Stomach (tissue), 9 donors: ENCODE data around the gene IPO11. TPM values are rescaled to one million over a fixed set of nuclear protein-coding genes. Genes with fewer than 3 reads are reported as not detected.

Experiments
- DNase-seq, 2 donors: peaks; one replicate each; pipeline versions ENCODE4 v3.0.0 to v3.0.0-alpha.2; 2013 to 2019
- H3K27ac ChIP-seq, 5 donors: fragments of 200-600 bp in 4 of 5; sonication (generic) in 4 of 5; one replicate each; pipeline ENCODE4 v1.5.1; 2013 to 2019; ENCODE audit warnings: mild to moderate bottlenecking in 1 of 5, moderate library complexity in 1 of 5
- H3K27me3 ChIP-seq, 3 donors: fragments of 200-600 bp; sonication (generic); one replicate each; pipeline ENCODE4 v1.5.1; 2017 to 2019; ENCODE audit warnings: mixed run types in 1 of 3
- H3K36me3 ChIP-seq, 4 donors: fragments of 200-600 bp; sonication (generic); 1 replicate in 3 of 4; 2 replicates in 1 of 4; pipeline ENCODE4 v1.5.1; 2016 to 2019
- H3K4me1 ChIP-seq, 4 donors: fragments of 200-600 bp; sonication (generic); one replicate each; pipeline ENCODE4 v1.5.1; 2016 to 2019
- H3K4me3 ChIP-seq, 4 donors: fragments of 200-600 bp; sonication (generic) in 3 of 4; one replicate each; pipeline ENCODE4 v1.5.1; 2016 to 2019; ENCODE audit warnings: mild to moderate bottlenecking in 1 of 4
- H3K9me3 ChIP-seq, 4 donors: fragments of 200-600 bp; sonication (generic); one replicate each; pipeline ENCODE4 v1.5.1; 2016 to 2019
- EP300 ChIP-seq: sonication (generic); formaldehyde crosslinking; IDR thresholded peaks from one replicate; pipeline ENCODE4 v1.6.1; 2017; ENCODE audit warnings: antibody characterized with exemption
- POLR2A ChIP-seq, 4 donors: fragments of 450-650 bp; IDR thresholded peaks; one replicate each; pipeline ENCODE4 v1.6.1; 2016; ENCODE audit warnings: antibody characterized with exemption in 4 of 4, control low read depth in 2 of 4, mild to moderate bottlenecking in 1 of 4, moderate library complexity in 1 of 4
- POLR2AphosphoS5 ChIP-seq, 3 donors: sonication (generic); formaldehyde crosslinking; IDR thresholded peaks; one replicate each; pipeline ENCODE4 v1.6.1; 2016; ENCODE audit warnings: antibody characterized with exemption in 3 of 3
- WGBS, 5 donors: extraction: QIAGEN DNeasy Blood & Tissue Kit in 3 of 5; methylation state at CpG; one replicate each; pipeline versions ENCODE4 v1.1.5 to v1.1.7; 2013 to 2018; 5-methylcytosine and 5-hydroxymethylcytosine counted together
- intact Hi-C: fragments of 100-400 bp; cut with DNase I; formaldehyde crosslinking; loops from one replicate; pipeline ENCODE4 v1.15.1; 2023; ENCODE audit warnings: low total_unique reads
- polyA plus RNA-seq, 3 donors: library from polyadenylated mRNA; stranded (reverse); fragments of 200-250 nt; gene quantifications; one replicate each; pipeline ENCODE4 v1.2.3, GENCODE V29; 2013
- total RNA-seq, 5 donors: library from RNA; depleted of rRNA; stranded (reverse); fragments of >200 nt; gene quantifications; one replicate each; pipeline versions ENCODE4 v1.1.0 to v1.2.3, GENCODE V29; 2014 to 2016
- TF ChIP-seq, protein P1 (sequence below), 7 experiments: fragments of 450-650 bp in 4 of 7; fragments of 200-600 bp in 3 of 7; sonication (generic) in 3 of 7; IDR thresholded peaks; one replicate each; pipeline ENCODE4 v1.5.1; 2016 to 2019; ENCODE audit warnings: antibody characterized with exemption in 7 of 7, control low read depth in 2 of 7, mild to moderate bottlenecking in 1 of 7
- donor health status: healthy with polysubstance abuse.
- donor health status: Bipolar disorder and iron deficiency.
- donor health status: healthy.

IPO11 gene
- total and polyA plus RNA-seq, 8 donors: 8.0 to 37.5 (median 9.8) TPM

DNA sequence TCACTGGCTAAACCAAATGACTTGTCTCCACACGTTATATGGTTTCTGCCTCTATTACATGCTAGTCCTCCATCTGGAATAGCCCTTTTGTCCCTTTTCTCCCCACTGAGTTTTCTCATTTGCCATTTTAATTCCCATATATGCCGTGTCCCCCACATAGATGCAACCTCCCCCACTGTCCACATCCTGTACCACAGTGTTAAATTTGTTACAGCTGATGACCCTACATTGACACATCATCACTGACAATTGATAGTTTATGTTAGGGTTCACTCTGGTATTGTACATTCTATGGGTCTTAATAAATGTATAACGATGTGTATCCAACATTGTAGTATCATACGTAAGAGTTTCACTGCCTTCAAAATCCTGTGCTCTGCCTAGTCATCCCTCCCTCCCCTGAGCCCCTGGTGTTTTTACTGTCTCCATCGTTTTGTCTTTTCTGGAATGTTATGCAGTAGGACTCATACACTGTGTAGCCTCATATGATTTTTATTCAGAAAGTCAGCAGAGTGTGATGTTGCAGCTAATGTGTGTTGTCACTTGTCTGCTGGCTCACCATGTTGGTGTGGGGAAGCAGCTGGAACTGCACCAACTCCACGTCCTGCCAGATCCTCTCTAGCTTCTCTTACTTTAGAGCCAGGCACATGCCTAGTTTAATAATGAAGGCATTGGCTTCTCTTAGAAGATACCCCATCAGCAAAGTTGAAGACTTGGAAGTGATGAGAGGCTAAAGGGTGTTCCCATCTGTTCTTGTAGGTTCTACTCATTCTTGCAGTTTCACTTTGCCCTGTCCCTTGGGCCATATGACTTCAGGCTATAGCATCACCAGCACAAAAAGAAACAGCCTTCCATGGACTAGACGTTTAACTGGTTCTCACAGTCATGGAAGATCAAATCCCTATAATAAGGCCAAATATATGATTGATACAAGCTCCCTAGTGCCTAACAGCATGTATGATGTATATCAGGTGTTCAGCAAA, 196.3 kb downstream of the IPO11 start:
- Histone ChIP-seq H3K9me3 (no peaks in the 10 kb centered on the region), H3K4me3 (no peak overlapping the region), H3K4me1 (no peaks in the 10 kb centered on the region), H3K36me3 (peaks cover 0 to 26% (median 21%) of the 10 kb centered on the region in 4 donors), H3K27me3 (no peaks in the 10 kb centered on the region), H3K27ac (no peak overlapping the region)
- intact Hi-C loops: no loop called here
- TF ChIP-seq POLR2AphosphoS5 (IDR thresholded peaks at IDR 0.05) (no peak), EP300 (no peak), POLR2A (IDR thresholded peaks at IDR 0.05) (no peak)
- TF ChIP-seq, protein P1, sequence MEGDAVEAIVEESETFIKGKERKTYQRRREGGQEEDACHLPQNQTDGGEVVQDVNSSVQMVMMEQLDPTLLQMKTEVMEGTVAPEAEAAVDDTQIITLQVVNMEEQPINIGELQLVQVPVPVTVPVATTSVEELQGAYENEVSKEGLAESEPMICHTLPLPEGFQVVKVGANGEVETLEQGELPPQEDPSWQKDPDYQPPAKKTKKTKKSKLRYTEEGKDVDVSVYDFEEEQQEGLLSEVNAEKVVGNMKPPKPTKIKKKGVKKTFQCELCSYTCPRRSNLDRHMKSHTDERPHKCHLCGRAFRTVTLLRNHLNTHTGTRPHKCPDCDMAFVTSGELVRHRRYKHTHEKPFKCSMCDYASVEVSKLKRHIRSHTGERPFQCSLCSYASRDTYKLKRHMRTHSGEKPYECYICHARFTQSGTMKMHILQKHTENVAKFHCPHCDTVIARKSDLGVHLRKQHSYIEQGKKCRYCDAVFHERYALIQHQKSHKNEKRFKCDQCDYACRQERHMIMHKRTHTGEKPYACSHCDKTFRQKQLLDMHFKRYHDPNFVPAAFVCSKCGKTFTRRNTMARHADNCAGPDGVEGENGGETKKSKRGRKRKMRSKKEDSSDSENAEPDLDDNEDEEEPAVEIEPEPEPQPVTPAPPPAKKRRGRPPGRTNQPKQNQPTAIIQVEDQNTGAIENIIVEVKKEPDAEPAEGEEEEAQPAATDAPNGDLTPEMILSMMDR (IDR thresholded peaks at IDR 0.05): no peak
- DNase-seq: no peak
- 93 to 96% (median 94%) methylated on average over 7 of the region's 7 CpGs for WGBS, 5 donors

DNA sequence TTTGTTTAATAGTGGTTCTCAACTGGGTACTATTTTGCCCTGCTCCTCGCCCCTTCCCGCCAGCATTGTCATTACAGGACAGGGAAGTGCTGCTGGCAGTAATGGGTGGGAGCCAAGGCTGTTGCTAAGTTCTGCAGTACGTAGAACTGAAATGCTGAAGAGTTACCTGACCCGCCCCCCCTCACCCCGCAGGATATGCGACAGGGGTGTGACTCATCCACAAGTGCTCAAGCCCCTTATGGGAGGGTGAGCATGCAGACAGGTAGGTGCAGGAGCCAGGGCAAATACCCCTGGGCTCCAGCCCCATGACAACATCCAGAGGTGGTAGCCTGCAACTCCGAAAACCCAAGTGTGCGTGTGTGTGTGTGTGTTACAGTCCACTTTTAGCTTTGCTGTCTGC, 201.8 kb downstream of the IPO11 start:
- WGBS, 5 donors: 91 to 99% (median 99%) methylated on average over 8 of the region's 8 CpGs
- H3K27me3 ChIP-seq: no peaks in the 10 kb centered on the region
- no peak overlapping the region for H3K27ac ChIP-seq
- H3K9me3 ChIP-seq: no peaks in the 10 kb centered on the region
- no peak for DNase-seq
- no peak for TF ChIP-seq EP300
- peaks cover 0 to 16% (median 9%) of the 10 kb centered on the region in 4 donors for H3K36me3 ChIP-seq
- no peak overlapping the region for H3K4me3 ChIP-seq
- intact Hi-C loops: no loop called here
- H3K4me1 ChIP-seq: no peaks in the 10 kb centered on the region

DNA sequence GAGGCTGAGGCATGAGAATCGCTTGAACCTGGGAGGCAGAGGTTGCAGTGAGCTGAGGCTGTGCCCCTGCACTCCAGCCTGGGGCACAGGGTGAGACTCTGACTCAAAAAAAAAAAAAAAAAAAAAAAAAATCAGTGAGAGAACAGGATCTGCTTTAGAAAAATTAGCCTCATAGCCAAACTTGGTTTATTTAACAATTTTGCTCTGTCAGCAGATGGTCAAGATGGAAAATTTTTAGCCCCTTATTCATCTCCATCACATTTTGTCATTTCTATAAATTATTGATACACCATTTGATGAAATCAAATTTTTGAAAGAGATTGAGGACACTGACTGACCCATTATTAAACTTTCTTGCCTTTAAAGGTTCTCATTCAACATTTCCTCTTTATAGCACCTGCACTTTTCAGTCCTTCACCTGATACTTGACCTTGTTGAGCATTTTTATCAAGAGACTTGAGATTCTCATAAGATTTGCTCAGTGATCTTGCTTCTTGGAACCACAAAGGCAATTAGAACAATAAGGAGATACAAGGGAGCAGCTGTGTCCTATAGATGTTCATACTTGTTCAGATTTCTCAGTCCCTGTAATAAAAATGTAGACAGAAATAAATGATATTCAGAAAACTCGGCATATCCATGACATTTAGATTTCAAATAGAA, 204.2 kb downstream of the IPO11 start:
- H3K4me3 ChIP-seq: no peak overlapping the region
- H3K9me3 ChIP-seq: no peaks in the 10 kb centered on the region
- H3K4me1 ChIP-seq: no peaks in the 10 kb centered on the region
- H3K36me3 ChIP-seq: peaks cover 0 to 11% (median 3%) of the 10 kb centered on the region in 4 donors
- no peak for TF ChIP-seq POLR2A (IDR thresholded peaks at IDR 0.05)
- no peak for TF ChIP-seq POLR2AphosphoS5 (IDR thresholded peaks at IDR 0.05)
- no peak for TF ChIP-seq EP300
- TF ChIP-seq, protein P1 (IDR thresholded peaks at IDR 0.05): no peak
- no peak for DNase-seq
- no peaks in the 10 kb centered on the region for H3K27me3 ChIP-seq
- intact Hi-C loops: no loop called here
- no peak overlapping the region for H3K27ac ChIP-seq
- WGBS, 5 donors: 92 to 99% (median 98%) methylated on average over 2 of the region's 2 CpGs

DNA sequence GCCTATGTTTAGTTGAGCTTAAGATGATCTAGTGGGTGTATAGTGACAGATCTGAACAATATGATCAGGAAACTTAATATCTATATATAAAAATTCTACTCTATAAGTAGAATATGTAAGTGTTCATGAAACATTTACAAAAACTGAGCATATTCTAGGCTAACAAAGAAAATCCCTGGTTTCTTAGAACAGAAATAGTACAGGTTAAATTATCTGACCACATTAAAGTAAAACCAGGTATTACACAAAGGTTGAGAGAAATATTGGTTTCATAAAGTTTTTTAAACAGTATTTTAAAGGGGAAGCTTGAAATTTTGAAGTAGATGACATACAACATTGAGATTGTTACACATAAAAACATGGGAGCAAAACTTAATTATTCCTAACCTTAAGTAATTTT, 205.4 kb downstream of the IPO11 start:
- H3K4me1 ChIP-seq: no peaks in the 10 kb centered on the region
- no peaks in the 10 kb centered on the region for H3K27me3 ChIP-seq
- H3K27ac ChIP-seq: no peak overlapping the region
- no peak for TF ChIP-seq EP300
- TF ChIP-seq POLR2A (IDR thresholded peaks at IDR 0.05): no peak
- TF ChIP-seq, protein P1 (IDR thresholded peaks at IDR 0.05): no peak
- no peak for TF ChIP-seq POLR2AphosphoS5 (IDR thresholded peaks at IDR 0.05)
- H3K4me3 ChIP-seq: no peak overlapping the region
- intact Hi-C loops: no loop called here
- H3K36me3 ChIP-seq: peaks cover 0 to 11% (median 3%) of the 10 kb centered on the region in 4 donors
- no peaks in the 10 kb centered on the region for H3K9me3 ChIP-seq
- DNase-seq: no peak
